MCF 10A (cell line): Measurements from ENCODE around the gene GH2. TPM values are rescaled to one million over a fixed set of nuclear protein-coding genes. Genes with fewer than 3 reads are reported as not detected.
"Not testable (repeated sequence)": the region's sequence is repeated elsewhere in the genome, so short reads cannot be mapped to it uniquely, and the experiment has no call there.

Experiments used
- BruUV-seq: library from RNA; stranded (reverse); fragments of 400-500 nt; replicated peaks from 2 replicates; lab custom pipeline; 2021; lab: Mats Ljungman, UMichigan
- CTCF ChIA-PET: fragments of 300-600 bp; sonication (Branson Sonifier 250); formaldehyde crosslinking; extraction: SDS; loops from one replicate; lab custom pipeline; 2021; ENCODE audit warnings: antibody characterized with exemption, inconsistent platforms; lab: Yijun Ruan, JAX
- POLR2A ChIA-PET: fragments of 300-600, 350-650 bp; sonication (Branson Sonifier 250); formaldehyde crosslinking; extraction: SDS; loops from one replicate; lab custom pipeline; 2020; ENCODE audit warnings: antibody characterized with exemption, inconsistent platforms; lab: Yijun Ruan, JAX
- DNase-seq: peaks from one replicate; pipeline ENCODE4 v3.0.0-alpha.2; 2018; ENCODE audit not compliant: unreplicated experiment
- H3K27ac Mint-ChIP-seq: one replicate; pipeline ENCODE4 v1.8.0; 2022; ENCODE audit warnings: mild to moderate bottlenecking, low read depth, mixed read lengths; ENCODE audit not compliant: unreplicated experiment
- H3K27me3 Mint-ChIP-seq: one replicate; pipeline ENCODE4 v1.8.0; 2022; ENCODE audit warnings: mixed read lengths; ENCODE audit not compliant: insufficient read depth, unreplicated experiment
- H3K36me3 Mint-ChIP-seq: one replicate; pipeline ENCODE4 v1.8.0; 2022; ENCODE audit warnings: mild to moderate bottlenecking, moderate library complexity, mixed read lengths; ENCODE audit not compliant: insufficient read depth, unreplicated experiment
- H3K4me1 Mint-ChIP-seq: one replicate; pipeline ENCODE4 v1.8.0; 2022; ENCODE audit warnings: mixed read lengths; ENCODE audit not compliant: insufficient read depth, unreplicated experiment
- H3K4me3 Mint-ChIP-seq: one replicate; pipeline ENCODE4 v1.8.0; 2022; ENCODE audit warnings: mild to moderate bottlenecking, moderate library complexity, mixed read lengths; ENCODE audit not compliant: unreplicated experiment
- H3K9me3 Mint-ChIP-seq: one replicate; pipeline ENCODE4 v1.8.0; 2022; ENCODE audit warnings: mixed read lengths; ENCODE audit not compliant: unreplicated experiment
- intact Hi-C: fragments of 100-400 bp; cut with micrococcal nuclease; formaldehyde crosslinking; loops from 2 replicates; pipeline ENCODE4 v1.14.1; 2022
- total RNA-seq: library from RNA; stranded (reverse); gene quantifications from 2 replicates; pipeline ENCODE4 v1.2.3, GENCODE V29; 2022
- TF ChIP-seq, protein P1 (sequence below): fragments of 200-600 bp; IDR thresholded peaks from one replicate; pipeline ENCODE4 v1.8.0; 2022; ENCODE audit warnings: antibody characterized with exemption, mild to moderate bottlenecking; ENCODE audit not compliant: unreplicated experiment

Gene GH2
- total RNA-seq, 1 experiment from 2014 or later, result not detected

DNA sequence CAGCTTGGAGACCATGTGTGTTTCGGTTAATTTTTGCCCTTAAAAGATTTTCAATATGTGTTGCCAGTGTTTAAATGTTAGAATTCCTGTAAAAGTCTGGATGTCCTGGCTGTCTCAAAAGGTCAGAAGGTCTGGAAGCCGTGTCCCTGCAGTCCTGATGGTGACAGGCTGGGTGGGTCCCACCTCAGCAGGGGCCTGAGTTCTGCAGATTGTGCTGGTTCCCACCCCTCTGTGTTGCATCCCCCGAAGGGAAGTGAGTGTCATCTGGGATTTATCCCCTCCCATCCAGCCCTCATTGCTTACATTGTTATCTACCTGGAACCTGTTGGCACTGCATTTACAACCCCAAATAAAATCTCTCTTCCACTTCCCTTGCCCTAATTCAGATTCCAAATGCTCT lies 12.3 kb upstream of the GH2 start:
- H3K4me1 Mint-ChIP-seq, H3K27ac Mint-ChIP-seq, POLR2A ChIA-PET, H3K9me3 Mint-ChIP-seq, intact Hi-C loops, DNase-seq, H3K4me3 Mint-ChIP-seq, BruUV-seq, H3K36me3 Mint-ChIP-seq: not testable (repeated sequence)
- CTCF ChIA-PET, result interaction anchor here (0.6 kb wide), 2 partner anchors 56 to 60 kb away, joined by 3 to 4 read pairs; no protein-coding TSS in a partner anchor
- H3K27me3 Mint-ChIP-seq, result peaks cover 28% of the 10 kb centered on the region

DNA sequence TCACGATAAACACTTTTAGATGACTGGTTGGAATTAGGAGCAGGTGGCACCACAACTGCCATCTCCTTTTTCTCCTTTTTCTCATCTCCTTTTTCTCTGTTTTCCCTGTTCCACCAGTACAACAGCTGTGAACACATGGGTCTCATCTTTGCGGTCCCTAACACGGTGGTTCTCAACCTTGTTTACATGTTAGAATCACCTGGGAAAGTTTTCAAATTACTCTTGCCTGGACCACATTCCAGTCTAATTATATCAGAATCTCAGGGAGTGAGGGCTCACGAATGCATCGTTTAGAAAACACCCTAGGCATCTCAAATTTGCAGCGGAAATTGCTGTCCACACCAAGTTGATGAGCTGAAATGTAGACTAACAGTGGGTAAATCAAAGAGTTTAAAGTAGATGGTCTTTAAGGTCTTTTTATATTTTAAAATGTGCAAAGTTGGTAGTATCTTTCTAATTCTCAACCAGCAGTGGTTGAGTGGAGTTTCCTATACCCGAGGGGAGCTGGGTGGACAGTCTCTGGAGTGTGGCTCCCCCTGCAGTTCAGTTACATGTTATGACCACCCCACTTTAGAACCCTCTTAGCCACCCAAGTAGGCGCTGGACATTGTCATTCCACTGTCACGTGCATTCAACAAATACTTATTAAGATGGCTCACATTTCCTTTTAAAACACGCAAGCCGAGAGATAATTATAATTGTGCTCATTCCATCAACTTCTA lies 10.7 kb upstream of the GH2 start:
- H3K36me3 Mint-ChIP-seq, intact Hi-C loops, H3K9me3 Mint-ChIP-seq, BruUV-seq, H3K27ac Mint-ChIP-seq, POLR2A ChIA-PET, H3K4me3 Mint-ChIP-seq, H3K4me1 Mint-ChIP-seq: not testable (repeated sequence)
- peak; percentile 21 for DNase-seq
- H3K27me3 Mint-ChIP-seq, result peaks cover 30% of the 10 kb centered on the region
- CTCF ChIA-PET, result interaction anchor here (0.6 to 1.3 kb wide), 4 partner anchors 9 to 276 kb away, joined by 3 to 5 read pairs (median 4); no protein-coding TSS in a partner anchor

DNA sequence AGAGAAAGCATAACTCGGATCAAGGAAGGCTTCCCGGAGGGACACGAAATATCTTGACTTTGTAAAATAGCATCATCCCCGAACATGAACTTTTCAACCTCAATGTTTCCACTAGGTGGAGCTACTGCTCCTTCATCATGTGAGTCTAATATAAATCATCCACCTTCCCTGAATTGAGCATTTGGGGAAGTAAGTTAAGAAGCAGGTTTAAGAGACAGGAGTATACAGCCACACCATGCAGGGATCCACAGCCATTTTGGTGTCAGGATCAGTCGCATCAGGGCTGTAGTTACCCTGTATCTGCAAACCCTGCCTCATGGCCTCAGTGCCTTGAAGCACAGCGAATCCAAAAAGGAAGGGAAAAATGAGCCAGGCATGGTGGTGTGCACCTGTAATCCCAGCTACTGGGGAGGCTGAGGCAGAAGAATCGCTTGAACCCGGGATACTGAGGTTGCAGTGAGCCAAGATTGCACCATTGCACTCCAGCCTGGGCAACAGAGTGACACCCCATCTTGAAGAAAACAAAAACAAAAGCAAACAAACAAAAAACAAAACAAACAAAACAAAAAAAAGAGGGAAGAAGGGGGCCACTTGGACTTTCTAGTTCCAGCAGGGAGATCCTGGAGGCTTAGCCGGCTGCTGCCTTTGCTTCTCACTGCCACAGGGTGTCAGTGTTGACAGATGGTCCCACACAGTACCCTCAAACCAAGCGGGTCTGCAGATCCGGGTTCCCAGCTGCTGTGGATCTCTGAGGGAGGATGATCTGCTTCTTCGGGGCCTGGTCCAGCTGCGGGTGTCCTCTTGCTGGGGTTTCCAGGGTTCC lies 7.5 kb upstream of the GH2 start:
- POLR2A ChIA-PET, BruUV-seq, H3K27ac Mint-ChIP-seq, H3K36me3 Mint-ChIP-seq, H3K4me1 Mint-ChIP-seq, H3K4me3 Mint-ChIP-seq, H3K9me3 Mint-ChIP-seq, intact Hi-C loops: not testable (repeated sequence)
- TF ChIP-seq, protein P1, sequence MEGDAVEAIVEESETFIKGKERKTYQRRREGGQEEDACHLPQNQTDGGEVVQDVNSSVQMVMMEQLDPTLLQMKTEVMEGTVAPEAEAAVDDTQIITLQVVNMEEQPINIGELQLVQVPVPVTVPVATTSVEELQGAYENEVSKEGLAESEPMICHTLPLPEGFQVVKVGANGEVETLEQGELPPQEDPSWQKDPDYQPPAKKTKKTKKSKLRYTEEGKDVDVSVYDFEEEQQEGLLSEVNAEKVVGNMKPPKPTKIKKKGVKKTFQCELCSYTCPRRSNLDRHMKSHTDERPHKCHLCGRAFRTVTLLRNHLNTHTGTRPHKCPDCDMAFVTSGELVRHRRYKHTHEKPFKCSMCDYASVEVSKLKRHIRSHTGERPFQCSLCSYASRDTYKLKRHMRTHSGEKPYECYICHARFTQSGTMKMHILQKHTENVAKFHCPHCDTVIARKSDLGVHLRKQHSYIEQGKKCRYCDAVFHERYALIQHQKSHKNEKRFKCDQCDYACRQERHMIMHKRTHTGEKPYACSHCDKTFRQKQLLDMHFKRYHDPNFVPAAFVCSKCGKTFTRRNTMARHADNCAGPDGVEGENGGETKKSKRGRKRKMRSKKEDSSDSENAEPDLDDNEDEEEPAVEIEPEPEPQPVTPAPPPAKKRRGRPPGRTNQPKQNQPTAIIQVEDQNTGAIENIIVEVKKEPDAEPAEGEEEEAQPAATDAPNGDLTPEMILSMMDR, result peak; percentile 37
- peaks cover 42% of the 10 kb centered on the region for H3K27me3 Mint-ChIP-seq
- DNase-seq, result peak; percentile 43
- CTCF ChIA-PET, result interaction anchor here (0.7 to 2.4 kb wide), 18 partner anchors 8 to 1581 kb away, joined by 3 to 11 read pairs (median 4); no protein-coding TSS in a partner anchor

DNA sequence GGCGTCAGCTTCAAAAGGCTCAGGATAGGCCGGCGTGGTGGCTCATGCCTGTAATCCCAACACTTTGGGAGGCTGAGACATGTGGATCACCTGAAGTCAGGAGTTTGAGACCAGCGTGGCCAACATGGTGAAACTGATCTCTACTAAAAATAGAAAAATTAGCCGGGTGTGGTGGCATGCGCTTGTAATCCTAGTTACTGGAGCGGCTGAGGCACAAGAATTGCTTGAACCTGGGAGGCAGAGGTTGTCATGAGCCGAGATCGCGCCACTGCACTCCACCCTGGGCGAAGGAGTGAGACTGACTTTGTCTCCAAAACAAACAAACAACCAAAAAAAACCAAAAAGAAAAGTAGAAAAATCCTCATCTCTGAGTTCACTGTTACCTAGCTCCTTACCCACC lies 3.4 kb upstream of the GH2 start:
- CTCF ChIA-PET, BruUV-seq, H3K4me1 Mint-ChIP-seq, DNase-seq, H3K4me3 Mint-ChIP-seq, intact Hi-C loops, H3K9me3 Mint-ChIP-seq, POLR2A ChIA-PET, H3K27ac Mint-ChIP-seq, H3K36me3 Mint-ChIP-seq: not testable (repeated sequence)
- H3K27me3 Mint-ChIP-seq, result peaks cover 20% of the 10 kb centered on the region

DNA sequence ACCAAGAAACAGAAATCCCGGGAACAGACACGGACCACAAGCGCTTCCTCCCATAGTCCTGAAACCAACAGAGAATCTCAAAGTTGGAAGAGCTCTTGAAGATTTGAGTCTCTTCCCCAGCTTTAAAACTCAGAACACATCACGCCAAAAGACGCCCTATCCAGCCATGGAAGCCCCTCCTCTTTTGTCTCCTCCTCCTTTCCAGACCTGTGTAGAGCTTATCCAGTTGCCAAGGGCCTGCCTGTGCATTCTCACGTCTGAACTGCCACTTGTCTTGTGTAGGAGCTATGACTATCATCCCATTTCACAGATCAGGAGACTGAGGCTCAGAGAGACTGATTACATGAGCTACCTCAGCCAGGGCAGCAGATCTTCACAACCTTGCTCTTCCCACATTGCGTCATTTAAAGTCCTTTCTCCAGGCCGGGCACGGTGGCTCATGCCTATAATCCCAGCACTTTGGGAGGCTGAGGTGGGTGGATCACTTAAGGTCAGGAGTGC lies 932 bp upstream of the GH2 start:
- intact Hi-C loops, H3K36me3 Mint-ChIP-seq, DNase-seq, BruUV-seq, H3K27ac Mint-ChIP-seq, H3K9me3 Mint-ChIP-seq, H3K4me1 Mint-ChIP-seq, H3K4me3 Mint-ChIP-seq: not testable (repeated sequence)
- CTCF ChIA-PET, result interaction anchor here (0.6 to 2.6 kb wide), 14 partner anchors 16 to 349 kb away, joined by 3 to 15 read pairs (median 3); no protein-coding TSS in a partner anchor
- POLR2A ChIA-PET, result interaction anchor here (1.3 kb wide), 1 partner anchor 263 kb away, joined by 4 read pairs; no protein-coding TSS in a partner anchor
- H3K27me3 Mint-ChIP-seq, result peaks cover 40% of the 10 kb centered on the region

DNA sequence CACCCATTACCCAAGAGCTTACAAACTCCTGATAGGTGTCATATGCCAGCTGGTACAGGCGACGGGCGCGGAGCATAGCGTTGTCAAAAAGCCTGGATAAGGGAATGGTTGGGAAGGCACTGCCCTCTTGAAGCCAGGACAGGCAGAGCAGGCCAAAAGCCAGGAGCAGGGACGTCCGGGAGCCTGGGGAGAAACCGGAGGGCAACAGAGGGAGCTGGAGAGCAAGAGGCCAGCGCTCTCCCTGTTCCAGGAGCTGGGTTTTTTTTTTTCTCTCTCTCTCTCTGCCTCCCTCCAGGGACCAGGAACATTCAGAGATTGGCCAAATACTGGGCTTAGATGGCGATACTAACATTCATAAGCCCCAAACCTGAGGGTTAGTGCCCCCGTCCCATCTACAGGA lies 407 bp downstream of the GH2 start:
- H3K27ac Mint-ChIP-seq, H3K36me3 Mint-ChIP-seq, DNase-seq, BruUV-seq, POLR2A ChIA-PET, intact Hi-C loops, H3K9me3 Mint-ChIP-seq, H3K4me1 Mint-ChIP-seq, H3K4me3 Mint-ChIP-seq: not testable (repeated sequence)
- CTCF ChIA-PET, result interaction anchor here (0.7 to 1.0 kb wide), 4 partner anchors 8 to 161 kb away, joined by 3 to 4 read pairs (median 4); no protein-coding TSS in a partner anchor
- peaks cover 33% of the 10 kb centered on the region for H3K27me3 Mint-ChIP-seq
